H9 (cell line): ENCODE measurements around the gene PXDN. TPM values are rescaled to one million over a fixed set of nuclear protein-coding genes. Genes with fewer than 3 reads are reported as not detected.

Source experiments
- DNase-seq: peaks from one replicate; pipeline ENCODE4 v3.0.0-alpha.2; 2017
- H2AFZ ChIP-seq: one replicate; pipeline ENCODE4 v1.6.1; 2013; ENCODE audit warnings: mild to moderate bottlenecking, low read length, control low read depth, moderate library complexity
- H2AK5ac ChIP-seq: 2 replicates; pipeline ENCODE4 v1.6.1; 2013; ENCODE audit warnings: low read length, control low read depth, mixed read lengths; ENCODE audit not compliant: insufficient read length
- H2BK120ac ChIP-seq: one replicate; pipeline ENCODE4 v1.6.1; 2013; ENCODE audit warnings: low read depth, mild to moderate bottlenecking, low read length, control low read depth, inconsistent platforms; ENCODE audit not compliant: poor library complexity, severe bottlenecking
- H2BK12ac ChIP-seq: 2 replicates; pipeline ENCODE4 v1.6.1; 2013; ENCODE audit warnings: low read length, control low read depth, mixed read lengths, low read depth; ENCODE audit not compliant: insufficient read length
- H2BK15ac ChIP-seq: 2 replicates; pipeline ENCODE4 v1.6.1; 2013; ENCODE audit warnings: low read depth, low read length, control low read depth
- H2BK20ac ChIP-seq: one replicate; pipeline ENCODE4 v1.6.1; 2013; ENCODE audit warnings: low read depth, mild to moderate bottlenecking, low read length, control low read depth, inconsistent platforms; ENCODE audit not compliant: poor library complexity, severe bottlenecking
- H2BK5ac ChIP-seq: 2 replicates; pipeline ENCODE4 v1.6.1; 2013; ENCODE audit warnings: low read length, control low read depth, mixed read lengths; ENCODE audit not compliant: insufficient read length
- H3K14ac ChIP-seq: 2 replicates; pipeline ENCODE4 v1.6.1; 2013; ENCODE audit warnings: low read length, control low read depth; ENCODE audit not compliant: insufficient read depth
- H3K18ac ChIP-seq: 2 replicates; pipeline ENCODE4 v1.6.1; 2013; ENCODE audit warnings: low read depth, mild to moderate bottlenecking, mixed read lengths, low read length, control low read depth; ENCODE audit not compliant: insufficient read length
- H3K23ac ChIP-seq: 2 replicates; pipeline ENCODE4 v1.6.1; 2013; ENCODE audit warnings: low read length, control low read depth, mixed read lengths, low read depth; ENCODE audit not compliant: insufficient read length
- H3K23me2 ChIP-seq: 2 replicates; pipeline ENCODE4 v1.6.1; 2013; ENCODE audit warnings: low read depth, mild to moderate bottlenecking, mixed read lengths, low read length, control low read depth; ENCODE audit not compliant: insufficient read length, poor library complexity, severe bottlenecking
- H3K27ac ChIP-seq: 2 replicates; pipeline ENCODE4 v1.5.1; 2013; ENCODE audit warnings: low read length, control low read depth, mixed read lengths, low read depth; ENCODE audit not compliant: insufficient read length
- H3K27me3 ChIP-seq: 2 replicates; pipeline ENCODE4 v1.6.1; 2013; ENCODE audit warnings: low read length, control low read depth, inconsistent platforms; ENCODE audit not compliant: insufficient read depth
- H3K4ac ChIP-seq: 2 replicates; pipeline ENCODE4 v1.6.1; 2013; ENCODE audit warnings: low read depth, mild to moderate bottlenecking, control low read depth, inconsistent platforms, low read length, moderate library complexity
- H3K4me1 ChIP-seq: 2 replicates; pipeline ENCODE4 v1.6.1; 2013; ENCODE audit warnings: low read length, control low read depth, inconsistent platforms; ENCODE audit not compliant: insufficient read depth
- H3K4me2 ChIP-seq: 2 replicates; pipeline ENCODE4 v1.6.1; 2013; ENCODE audit warnings: low read length, control low read depth, mixed read lengths; ENCODE audit not compliant: insufficient read length, insufficient read depth
- H3K56ac ChIP-seq: 2 replicates; pipeline ENCODE4 v1.6.1; 2013; ENCODE audit warnings: low read depth, mild to moderate bottlenecking, mixed read lengths, low read length, control low read depth; ENCODE audit not compliant: insufficient read length
- H3K79me1 ChIP-seq: 2 replicates; pipeline ENCODE4 v1.6.1; 2013; ENCODE audit warnings: low read depth, mild to moderate bottlenecking, moderate library complexity, low read length, control low read depth, inconsistent platforms; ENCODE audit not compliant: insufficient read depth, poor library complexity, severe bottlenecking
- H3K79me2 ChIP-seq: 2 replicates; pipeline ENCODE4 v1.6.1; 2013; ENCODE audit warnings: low read length, control low read depth, inconsistent platforms; ENCODE audit not compliant: insufficient read depth
- H3K9ac ChIP-seq: 2 replicates; pipeline ENCODE4 v1.6.1; 2013; ENCODE audit warnings: low read length, control low read depth, mixed read lengths; ENCODE audit not compliant: insufficient read length; ENCODE audit errors: extremely low read depth
- H3K9me3 ChIP-seq: one replicate; pipeline ENCODE4 v1.6.1; 2013; ENCODE audit warnings: low read depth, low read length, inconsistent platforms; ENCODE audit not compliant: control insufficient read depth
- H3T11ph ChIP-seq: one replicate; pipeline ENCODE4 v1.6.1; 2013; ENCODE audit warnings: mild to moderate bottlenecking, low read length, control low read depth, inconsistent platforms
- H4K20me1 ChIP-seq: one replicate; pipeline ENCODE4 v1.6.1; 2013; ENCODE audit not compliant: control insufficient read depth, insufficient read length, insufficient read depth
- H4K5ac ChIP-seq: 2 replicates; pipeline ENCODE4 v1.6.1; 2013; ENCODE audit warnings: low read depth, mild to moderate bottlenecking, mixed read lengths, low read length, control low read depth; ENCODE audit not compliant: insufficient read length
- H4K8ac ChIP-seq: replicated peaks from 2 replicates; pipeline ENCODE4 v1.6.1; 2013; ENCODE audit warnings: low read length, control low read depth, mixed read lengths, low read depth; ENCODE audit not compliant: insufficient read length
- H4K91ac ChIP-seq: 2 replicates; pipeline ENCODE4 v1.6.1; 2013; ENCODE audit warnings: low read depth, mild to moderate bottlenecking, moderate library complexity, mixed read lengths, low read length, control low read depth; ENCODE audit not compliant: insufficient read length
- H3K27ac Mint-ChIP-seq, 3 experiments: 2 replicates in 2 of 3; 3 replicates in 1 of 3; pipeline ENCODE4 v1.8.0; 2020 to 2021; ENCODE audit warnings: mixed read lengths in 3 of 3, mild to moderate bottlenecking in 1 of 3, moderate library complexity in 1 of 3
- H3K27me3 Mint-ChIP-seq: 2 replicates; pipeline ENCODE4 v1.8.0; 2021; ENCODE audit warnings: low read depth, mild to moderate bottlenecking, moderate library complexity, mixed read lengths
- H3K36me3 Mint-ChIP-seq, 3 experiments: 2 replicates in 2 of 3; 3 replicates in 1 of 3; pipeline ENCODE4 v1.8.0; 2020 to 2021; ENCODE audit warnings: low read depth in 3 of 3, mixed read lengths in 3 of 3; ENCODE audit not compliant: insufficient read depth in 1 of 3
- H3K4me1 Mint-ChIP-seq, 2 experiments: 2 replicates each; pipeline ENCODE4 v1.8.0; 2020; ENCODE audit warnings: mixed read lengths in 2 of 2
- H3K4me3 Mint-ChIP-seq, 2 experiments: 2 replicates in 1 of 2; 3 replicates in 1 of 2; pipeline ENCODE4 v1.8.0; 2020 to 2021; ENCODE audit warnings: mild to moderate bottlenecking in 2 of 2, mixed read lengths in 2 of 2, moderate library complexity in 1 of 2
- H3K9me3 Mint-ChIP-seq, 2 experiments: 2 replicates in 1 of 2; 3 replicates in 1 of 2; pipeline ENCODE4 v1.8.0; 2020; ENCODE audit warnings: mild to moderate bottlenecking in 2 of 2, mixed read lengths in 2 of 2, moderate library complexity in 1 of 2
- CTCF ChIP-seq: fragments of 200-600 bp; sonication (generic); conservative IDR thresholded peaks from 3 replicates; pipeline ENCODE4 v1.8.0; 2021; ENCODE audit warnings: antibody characterized with exemption, mild to moderate bottlenecking
- WGBS: extraction: QIAGEN DNeasy Blood & Tissue Kit; methylation state at CpG from one replicate; pipeline ENCODE4 v1.1.7; 2013; ENCODE audit warnings: missing lambda C conversion rate, low lambda C conversion rate, mixed read lengths; ENCODE audit not compliant: insufficient read length; ENCODE audit errors: extremely low coverage; 5-methylcytosine and 5-hydroxymethylcytosine counted together
- total RNA-seq: library from RNA; stranded (reverse); gene quantifications from 2 replicates; pipeline ENCODE4 v1.2.1, GENCODE V29; 2021

Gene PXDN
- total RNA-seq, 1 experiment from 2014 or later, result 146 TPM

DNA sequence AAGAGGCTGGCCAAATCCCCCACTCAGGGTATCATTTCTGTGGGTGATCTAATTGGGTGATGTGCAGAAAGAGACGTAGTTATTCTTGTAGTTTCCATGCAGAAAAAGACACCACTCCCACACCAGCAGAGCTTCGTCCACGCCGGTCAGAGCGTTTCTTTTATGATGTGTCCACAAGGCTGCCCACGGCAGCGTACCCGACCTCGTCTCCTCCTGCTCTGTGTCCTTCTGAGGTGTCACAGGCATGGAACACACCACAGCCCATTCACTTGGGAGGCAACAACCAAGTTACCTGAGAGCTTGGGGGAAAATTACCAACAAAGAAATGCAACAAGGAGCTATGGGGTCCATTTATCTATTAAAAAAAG is 131.3 kb downstream of the PXDN start:
- no peak overlapping the region for H3K4ac ChIP-seq
- H3K79me1 ChIP-seq, result no peaks in the 10 kb centered on the region
- H2BK20ac ChIP-seq, result no peak overlapping the region
- H3K4me3 Mint-ChIP-seq, result no peak overlapping the region
- no peak overlapping the region for H2BK120ac ChIP-seq
- H3K4me1 Mint-ChIP-seq, result peaks cover 39 to 40% of the 10 kb centered on the region in 2 experiments
- H3K27ac Mint-ChIP-seq, result no peak overlapping the region; a peak in 1 of 7 replicates
- H2BK12ac ChIP-seq, result no peak overlapping the region
- H3T11ph ChIP-seq, result no peak overlapping the region
- WGBS, result no CpG with 5 or more reads among the region's 9 CpGs
- H3K36me3 Mint-ChIP-seq, result peaks cover 12 to 22% (median 15%) of the 10 kb centered on the region in 3 experiments
- H3K27ac ChIP-seq, result no peak overlapping the region
- H3K79me2 ChIP-seq, result no peaks in the 10 kb centered on the region
- no peak overlapping the region for H3K4me2 ChIP-seq
- H3K9me3 ChIP-seq, result no peaks in the 10 kb centered on the region
- H2BK5ac ChIP-seq, result no peak overlapping the region
- H4K8ac ChIP-seq, result no peak overlapping the region
- peaks cover 8% of the 10 kb centered on the region; the same call in 1 of the 2 replicates for H3K4me1 ChIP-seq
- H4K5ac ChIP-seq, result no peak overlapping the region
- DNase-seq, result no peak
- H3K18ac ChIP-seq, result no peak overlapping the region
- no peak overlapping the region for H2AK5ac ChIP-seq
- H3K56ac ChIP-seq, result no peak overlapping the region
- H4K91ac ChIP-seq, result no peak overlapping the region
- H3K9ac ChIP-seq, result no peak overlapping the region
- no peaks in the 10 kb centered on the region for H3K27me3 Mint-ChIP-seq
- H3K27me3 ChIP-seq, result no peaks in the 10 kb centered on the region
- H2BK15ac ChIP-seq, result no peak overlapping the region
- H3K23ac ChIP-seq, result no peak overlapping the region
- H4K20me1 ChIP-seq, result no peaks in the 10 kb centered on the region
- TF ChIP-seq CTCF, result no peak
- no peak overlapping the region for H2AFZ ChIP-seq
- no peaks in the 10 kb centered on the region for H3K9me3 Mint-ChIP-seq
- H3K23me2 ChIP-seq, result no peaks in the 10 kb centered on the region
- no peak overlapping the region for H3K14ac ChIP-seq
